HepG2 (cell line): ENCODE measurements around the gene DDX46. TPM values are rescaled to one million over a fixed set of nuclear protein-coding genes. Genes with fewer than 3 reads are reported as not detected.

Experiments
- DRAP1 ChIP-seq: IDR thresholded peaks from 2 replicates; pipeline ENCODE4 v1.6.1; 2016; ENCODE audit warnings: missing genetic modification reagents, missing compliant biosample characterization
- FOXA3 ChIP-seq: IDR thresholded peaks from 2 replicates; pipeline ENCODE4 v1.6.1; 2016; ENCODE audit warnings: missing genetic modification reagents, missing compliant biosample characterization
- FOXP4 ChIP-seq: sonication (generic); formaldehyde crosslinking; IDR thresholded peaks from 2 replicates; pipeline ENCODE4 v1.4.0; 2020; ENCODE audit warnings: missing genetic modification reagents
- HBP1 ChIP-seq: IDR thresholded peaks from 2 replicates; pipeline ENCODE4 v1.6.1; 2016; ENCODE audit warnings: low read depth, control low read depth
- HHEX ChIP-seq: IDR thresholded peaks from 2 replicates; pipeline ENCODE4 v1.6.1; 2016; ENCODE audit warnings: control low read depth
- NR1H2 ChIP-seq: sonication (generic); formaldehyde crosslinking; IDR thresholded peaks from 2 replicates; pipeline ENCODE4 v1.8.1; 2022; ENCODE audit warnings: low read depth, missing genetic modification reagents, borderline replicate concordance
- PCBP2 ChIP-seq: fragments of 200-400 bp; formaldehyde crosslinking; optimal IDR thresholded peaks from 2 replicates; pipeline ENCODE3; 2018; ENCODE audit warnings: low read length, low read depth; ENCODE audit not compliant: poor library complexity, severe bottlenecking
- SALL1 ChIP-seq: sonication (generic); formaldehyde crosslinking; IDR thresholded peaks from 2 replicates; pipeline ENCODE4 v1.8.0; 2022; ENCODE audit warnings: mild to moderate bottlenecking, missing genetic modification reagents
- SETDB1 ChIP-seq: sonication (generic); formaldehyde crosslinking; IDR thresholded peaks from 2 replicates; pipeline ENCODE4 v1.5.1; 2020; ENCODE audit warnings: missing genetic modification reagents, mild to moderate bottlenecking, borderline replicate concordance
- TRIM24 ChIP-seq: sonication (generic); formaldehyde crosslinking; IDR thresholded peaks from 2 replicates; pipeline ENCODE4 v1.8.0; 2022; ENCODE audit warnings: mild to moderate bottlenecking, missing genetic modification reagents
- ZMAT3 ChIP-seq: sonication (generic); formaldehyde crosslinking; conservative IDR thresholded peaks from 2 replicates; pipeline ENCODE4 v1.7.0; 2021; ENCODE audit warnings: missing genetic modification reagents
- ZNF337 ChIP-seq: sonication (generic); formaldehyde crosslinking; IDR thresholded peaks from 2 replicates; pipeline ENCODE4 v1.5.1; 2020; ENCODE audit warnings: missing genetic modification reagents, low read depth, mild to moderate bottlenecking, borderline replicate concordance
- ZNF691 ChIP-seq: sonication (generic); formaldehyde crosslinking; IDR thresholded peaks from 2 replicates; pipeline ENCODE4 v1.4.0; 2020; ENCODE audit warnings: missing genetic modification reagents, low read depth, mild to moderate bottlenecking, borderline replicate concordance
- ZNF7 ChIP-seq: IDR thresholded peaks from 2 replicates; pipeline ENCODE4 v1.6.1; 2016; ENCODE audit warnings: missing biosample characterization, missing genetic modification reagents
- ZNF713 ChIP-seq: sonication (generic); formaldehyde crosslinking; IDR thresholded peaks from 2 replicates; pipeline ENCODE4 v1.4.0; 2020; ENCODE audit warnings: mild to moderate bottlenecking, missing genetic modification reagents
- polyA plus RNA-seq, 8 experiments: library from polyadenylated mRNA; depleted of rRNA in 3 of 8; stranded (reverse) in 7 of 8; unstranded in 1 of 8; fragments of >200 nt; fragmentation: Illumina TruSeq in 4 of 8; extraction: Trizol in 4 of 8; gene quantifications; 2 replicates each; pipeline versions ENCODE4 v1.2.1 to v1.2.3, GENCODE V29; 2011 to 2016; ENCODE audit warnings: low read depth in 4 of 8, missing spikeins in 1 of 8, mixed read lengths in 1 of 8; ENCODE audit not compliant: insufficient read depth in 1 of 8
- total RNA-seq, 5 experiments: library from RNA; depleted of rRNA; stranded (reverse); fragments of >200 nt; fragmentation: Illumina TruSeq; extraction: Trizol; gene quantifications; 2 replicates each; pipeline ENCODE4 v1.2.3, GENCODE V29; 2016; ENCODE audit warnings: low read depth in 1 of 5
- TF ChIP-seq, protein P1 (sequence below): sonication (generic); formaldehyde crosslinking; IDR thresholded peaks from 2 replicates; pipeline ENCODE4 v1.8.1; 2023; ENCODE audit warnings: mild to moderate bottlenecking, moderate library complexity, missing genetic modification reagents
- TF ChIP-seq, protein P2 (sequence below): sonication (generic); formaldehyde crosslinking; IDR thresholded peaks from 2 replicates; pipeline ENCODE4 v1.4.0; 2020; ENCODE audit warnings: missing genetic modification reagents, borderline replicate concordance

The DDX46 gene
- total and polyA plus RNA-seq, 2 of the 13 experiments (the other 11 are each of a cell fraction or from before 2014, with no cell fraction given): 27.3 to 59.3 TPM

- peak; percentile 78 for TF ChIP-seq DRAP1 (CRISPR knock-in tag)
- TF ChIP-seq PCBP2: no peak
- peak; percentile 77 for TF ChIP-seq ZMAT3 (CRISPR knock-in tag)
- TF ChIP-seq HHEX (CRISPR knock-in tag): no peak
- peak; percentile 93 for TF ChIP-seq SALL1 (CRISPR knock-in tag)
- TF ChIP-seq FOXP4: peak; percentile 81
- TF ChIP-seq FOXA3 (CRISPR knock-in tag): peak; percentile 78
- peak; percentile 96; the same call in 1 of the 2 replicates for TF ChIP-seq ZNF691 (CRISPR knock-in tag)
- TF ChIP-seq TRIM24 (CRISPR knock-in tag): no peak
- TF ChIP-seq, protein P1, sequence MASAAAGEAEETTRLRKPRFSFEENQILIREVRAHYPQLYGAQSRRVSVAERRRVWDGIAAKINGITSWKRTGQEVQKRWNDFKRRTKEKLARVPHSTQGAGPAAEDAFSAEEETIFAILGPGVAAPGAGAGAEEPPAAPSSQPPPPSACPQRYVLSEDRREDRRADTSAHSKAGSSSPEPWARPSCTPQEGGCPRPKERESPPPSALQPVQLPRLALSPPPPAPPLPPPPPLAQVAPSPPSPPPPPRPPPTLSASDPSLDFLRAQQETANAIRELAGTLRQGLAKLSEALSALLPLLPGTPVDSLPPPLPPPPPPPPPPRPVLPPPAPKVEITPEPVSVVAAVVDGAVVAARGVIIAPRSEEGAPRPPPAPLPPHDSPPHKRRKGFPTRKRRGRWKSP (CRISPR knock-in tag): peak; percentile 82
- no peak for TF ChIP-seq ZNF7 (CRISPR knock-in tag)
- TF ChIP-seq HBP1 (CRISPR knock-in tag): peak; percentile 64; the same call in 1 of the 2 replicates
- TF ChIP-seq SETDB1: no peak
- TF ChIP-seq NR1H2 (CRISPR knock-in tag): no peak
- peak; percentile 97; the same call in 1 of the 2 replicates for TF ChIP-seq ZNF713 (CRISPR knock-in tag)
- TF ChIP-seq, protein P2, sequence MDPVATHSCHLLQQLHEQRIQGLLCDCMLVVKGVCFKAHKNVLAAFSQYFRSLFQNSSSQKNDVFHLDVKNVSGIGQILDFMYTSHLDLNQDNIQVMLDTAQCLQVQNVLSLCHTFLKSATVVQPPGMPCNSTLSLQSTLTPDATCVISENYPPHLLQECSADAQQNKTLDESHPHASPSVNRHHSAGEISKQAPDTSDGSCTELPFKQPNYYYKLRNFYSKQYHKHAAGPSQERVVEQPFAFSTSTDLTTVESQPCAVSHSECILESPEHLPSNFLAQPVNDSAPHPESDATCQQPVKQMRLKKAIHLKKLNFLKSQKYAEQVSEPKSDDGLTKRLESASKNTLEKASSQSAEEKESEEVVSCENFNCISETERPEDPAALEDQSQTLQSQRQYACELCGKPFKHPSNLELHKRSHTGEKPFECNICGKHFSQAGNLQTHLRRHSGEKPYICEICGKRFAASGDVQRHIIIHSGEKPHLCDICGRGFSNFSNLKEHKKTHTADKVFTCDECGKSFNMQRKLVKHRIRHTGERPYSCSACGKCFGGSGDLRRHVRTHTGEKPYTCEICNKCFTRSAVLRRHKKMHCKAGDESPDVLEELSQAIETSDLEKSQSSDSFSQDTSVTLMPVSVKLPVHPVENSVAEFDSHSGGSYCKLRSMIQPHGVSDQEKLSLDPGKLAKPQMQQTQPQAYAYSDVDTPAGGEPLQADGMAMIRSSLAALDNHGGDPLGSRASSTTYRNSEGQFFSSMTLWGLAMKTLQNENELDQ: no peak
- TF ChIP-seq ZNF337 (CRISPR knock-in tag): no peak
Observed at GRCh38 chr5:134738133-134738962, 20.2 kb upstream of the DDX46 start, which contains the start of gene CAMLG (continued).
